PFSK-1 (cell line): Measurements from ENCODE around the gene TUBB3.

ENCODE experiments used
- POLR2AphosphoS5 ChIP-seq: IDR thresholded peaks from 2 replicates; pipeline ENCODE4 v1.6.1; 2012; ENCODE audit warnings: low read depth, mild to moderate bottlenecking, control low read depth, low read length, moderate library complexity
- SIN3A ChIP-seq: IDR thresholded peaks from 2 replicates; pipeline ENCODE4 v1.6.1; 2012; ENCODE audit warnings: mild to moderate bottlenecking, low read length, moderate library complexity, borderline replicate concordance; ENCODE audit not compliant: insufficient read depth
- TF ChIP-seq, protein P1 (sequence below), 2 experiments: IDR thresholded peaks; 2 replicates each; pipeline versions ENCODE4 v1.6.1 to v1.8.0; 2011 to 2012; ENCODE audit warnings: low read depth in 2 of 2, low read length in 2 of 2, control low read depth in 1 of 2, inconsistent platforms in 1 of 2, mild to moderate bottlenecking in 1 of 2, moderate library complexity in 1 of 2; ENCODE audit not compliant: insufficient read depth in 1 of 2

DNA sequence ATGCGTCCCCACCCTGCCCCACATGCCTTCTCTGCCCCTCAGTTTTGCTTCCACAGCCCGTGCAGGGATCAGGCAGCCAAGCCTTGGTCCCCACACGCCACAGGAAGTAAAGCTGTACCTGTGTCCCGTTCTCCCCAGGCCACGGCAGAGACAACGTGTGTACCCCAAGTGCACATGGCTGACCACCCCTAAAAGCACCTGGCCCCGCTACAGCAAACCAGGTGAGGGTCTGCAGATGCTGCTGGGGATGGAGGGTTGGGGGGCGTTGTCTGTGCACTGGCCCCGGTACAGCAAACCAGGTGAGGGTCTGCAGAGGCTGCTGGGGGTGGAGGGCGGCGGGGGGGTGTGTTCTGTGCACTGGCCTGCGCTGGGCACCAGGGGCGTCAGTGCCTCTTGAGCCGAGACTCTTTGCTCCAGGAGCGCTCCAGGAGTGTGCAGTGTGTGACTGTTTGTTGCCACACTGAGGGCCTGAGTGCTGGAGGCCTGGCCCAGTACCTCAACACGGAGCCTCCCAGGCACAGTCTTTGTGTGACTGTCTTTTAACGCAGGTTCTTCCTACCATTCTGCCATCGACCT, 31.0 kb upstream of the TUBB3 start:
- no peak for TF ChIP-seq SIN3A
- TF ChIP-seq, protein P1, sequence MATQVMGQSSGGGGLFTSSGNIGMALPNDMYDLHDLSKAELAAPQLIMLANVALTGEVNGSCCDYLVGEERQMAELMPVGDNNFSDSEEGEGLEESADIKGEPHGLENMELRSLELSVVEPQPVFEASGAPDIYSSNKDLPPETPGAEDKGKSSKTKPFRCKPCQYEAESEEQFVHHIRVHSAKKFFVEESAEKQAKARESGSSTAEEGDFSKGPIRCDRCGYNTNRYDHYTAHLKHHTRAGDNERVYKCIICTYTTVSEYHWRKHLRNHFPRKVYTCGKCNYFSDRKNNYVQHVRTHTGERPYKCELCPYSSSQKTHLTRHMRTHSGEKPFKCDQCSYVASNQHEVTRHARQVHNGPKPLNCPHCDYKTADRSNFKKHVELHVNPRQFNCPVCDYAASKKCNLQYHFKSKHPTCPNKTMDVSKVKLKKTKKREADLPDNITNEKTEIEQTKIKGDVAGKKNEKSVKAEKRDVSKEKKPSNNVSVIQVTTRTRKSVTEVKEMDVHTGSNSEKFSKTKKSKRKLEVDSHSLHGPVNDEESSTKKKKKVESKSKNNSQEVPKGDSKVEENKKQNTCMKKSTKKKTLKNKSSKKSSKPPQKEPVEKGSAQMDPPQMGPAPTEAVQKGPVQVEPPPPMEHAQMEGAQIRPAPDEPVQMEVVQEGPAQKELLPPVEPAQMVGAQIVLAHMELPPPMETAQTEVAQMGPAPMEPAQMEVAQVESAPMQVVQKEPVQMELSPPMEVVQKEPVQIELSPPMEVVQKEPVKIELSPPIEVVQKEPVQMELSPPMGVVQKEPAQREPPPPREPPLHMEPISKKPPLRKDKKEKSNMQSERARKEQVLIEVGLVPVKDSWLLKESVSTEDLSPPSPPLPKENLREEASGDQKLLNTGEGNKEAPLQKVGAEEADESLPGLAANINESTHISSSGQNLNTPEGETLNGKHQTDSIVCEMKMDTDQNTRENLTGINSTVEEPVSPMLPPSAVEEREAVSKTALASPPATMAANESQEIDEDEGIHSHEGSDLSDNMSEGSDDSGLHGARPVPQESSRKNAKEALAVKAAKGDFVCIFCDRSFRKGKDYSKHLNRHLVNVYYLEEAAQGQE (IDR thresholded peaks at IDR 0.05; ENCODE audit: insufficient read depth in 1 of 2, low read depth in 2 of 2, low read length in 2 of 2): no peak
- TF ChIP-seq POLR2AphosphoS5: no peak
